GM12875 (cell line): ENCODE results near the gene LGR6.
"Not testable (repeated sequence)": the region's sequence is repeated elsewhere in the genome, so short reads cannot be mapped to it uniquely, and the experiment has no call there.

Experiments used
- H3K4me3 ChIP-seq: one replicate; pipeline ENCODE4 v1.5.1; 2011; ENCODE audit warnings: low read depth, low read length, control low read depth
- TF ChIP-seq, protein P1 (sequence below): IDR thresholded peaks from 2 replicates; pipeline ENCODE4 v1.5.1; 2011; ENCODE audit warnings: low read depth, mild to moderate bottlenecking, control low read depth, inconsistent platforms, low read length, moderate library complexity, borderline replicate concordance; ENCODE audit not compliant: insufficient read depth

Gene LGR6

DNA sequence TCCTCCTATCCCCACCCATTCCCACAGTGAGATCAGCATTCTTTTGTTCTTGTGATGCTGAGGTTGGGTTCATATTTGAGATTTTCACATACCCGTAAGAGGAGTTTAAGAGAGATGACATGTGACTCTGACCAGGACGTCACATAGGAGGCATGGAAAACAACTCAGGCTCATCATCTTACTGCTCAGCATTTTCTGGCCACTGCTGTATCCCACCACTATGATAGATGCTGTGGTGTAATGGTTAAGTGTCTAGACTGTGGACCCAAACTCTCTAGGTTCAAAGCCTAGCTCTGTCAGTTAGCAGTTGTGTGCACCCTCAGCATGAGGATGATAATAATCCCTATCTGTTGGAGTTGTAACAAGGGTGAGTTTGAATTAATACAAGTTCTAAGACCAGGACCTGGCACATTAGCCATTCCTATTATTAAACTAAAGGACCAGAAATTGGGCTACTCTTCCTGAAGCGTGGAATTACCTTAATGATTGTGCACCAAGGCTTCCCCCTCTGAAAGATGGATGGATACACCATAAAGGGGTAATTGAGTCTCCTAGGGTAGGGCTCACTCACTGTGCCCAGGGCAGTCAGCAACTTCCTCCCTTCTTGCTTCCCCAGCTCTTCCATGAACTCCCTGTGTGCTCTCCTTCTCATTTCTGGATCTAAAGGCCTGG lies 40.9 kb downstream of the LGR6 start:
- H3K4me3 ChIP-seq = no peak overlapping the region
- TF ChIP-seq, protein P1, sequence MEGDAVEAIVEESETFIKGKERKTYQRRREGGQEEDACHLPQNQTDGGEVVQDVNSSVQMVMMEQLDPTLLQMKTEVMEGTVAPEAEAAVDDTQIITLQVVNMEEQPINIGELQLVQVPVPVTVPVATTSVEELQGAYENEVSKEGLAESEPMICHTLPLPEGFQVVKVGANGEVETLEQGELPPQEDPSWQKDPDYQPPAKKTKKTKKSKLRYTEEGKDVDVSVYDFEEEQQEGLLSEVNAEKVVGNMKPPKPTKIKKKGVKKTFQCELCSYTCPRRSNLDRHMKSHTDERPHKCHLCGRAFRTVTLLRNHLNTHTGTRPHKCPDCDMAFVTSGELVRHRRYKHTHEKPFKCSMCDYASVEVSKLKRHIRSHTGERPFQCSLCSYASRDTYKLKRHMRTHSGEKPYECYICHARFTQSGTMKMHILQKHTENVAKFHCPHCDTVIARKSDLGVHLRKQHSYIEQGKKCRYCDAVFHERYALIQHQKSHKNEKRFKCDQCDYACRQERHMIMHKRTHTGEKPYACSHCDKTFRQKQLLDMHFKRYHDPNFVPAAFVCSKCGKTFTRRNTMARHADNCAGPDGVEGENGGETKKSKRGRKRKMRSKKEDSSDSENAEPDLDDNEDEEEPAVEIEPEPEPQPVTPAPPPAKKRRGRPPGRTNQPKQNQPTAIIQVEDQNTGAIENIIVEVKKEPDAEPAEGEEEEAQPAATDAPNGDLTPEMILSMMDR = no peak

DNA sequence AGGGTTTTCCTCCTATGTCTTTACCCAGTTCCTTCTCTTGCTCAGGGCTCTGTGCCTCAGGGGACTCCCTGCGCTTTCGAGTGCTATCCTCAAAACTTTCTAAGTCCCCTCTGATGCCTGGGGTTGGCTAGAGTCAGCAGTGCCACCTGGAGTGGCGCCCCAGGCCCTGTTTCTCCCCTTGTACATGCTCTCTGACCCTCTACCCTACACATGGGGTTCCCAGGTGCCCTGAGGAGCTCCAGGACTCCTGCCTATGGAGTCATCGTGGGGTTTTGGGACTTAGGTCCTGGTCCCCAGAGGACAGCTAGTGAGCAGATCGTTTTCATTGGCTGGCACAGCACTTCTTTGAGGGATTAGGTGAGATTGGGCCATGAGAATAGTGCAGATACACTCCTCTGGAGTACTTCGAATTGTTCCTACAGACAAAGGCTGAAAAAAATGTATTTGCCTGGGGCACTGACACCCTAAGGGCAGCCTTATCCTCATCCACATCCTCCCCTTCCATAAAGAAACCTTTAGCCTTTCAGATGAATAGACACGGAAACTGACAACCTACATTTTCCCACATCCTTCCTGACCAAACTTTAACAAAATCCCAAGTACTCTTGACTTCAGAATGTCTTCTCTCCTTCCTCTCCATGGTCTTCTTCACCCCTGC lies 41.5 kb downstream of the LGR6 start:
- H3K4me3 ChIP-seq = no peak overlapping the region
- TF ChIP-seq, protein P1 = no peak

DNA sequence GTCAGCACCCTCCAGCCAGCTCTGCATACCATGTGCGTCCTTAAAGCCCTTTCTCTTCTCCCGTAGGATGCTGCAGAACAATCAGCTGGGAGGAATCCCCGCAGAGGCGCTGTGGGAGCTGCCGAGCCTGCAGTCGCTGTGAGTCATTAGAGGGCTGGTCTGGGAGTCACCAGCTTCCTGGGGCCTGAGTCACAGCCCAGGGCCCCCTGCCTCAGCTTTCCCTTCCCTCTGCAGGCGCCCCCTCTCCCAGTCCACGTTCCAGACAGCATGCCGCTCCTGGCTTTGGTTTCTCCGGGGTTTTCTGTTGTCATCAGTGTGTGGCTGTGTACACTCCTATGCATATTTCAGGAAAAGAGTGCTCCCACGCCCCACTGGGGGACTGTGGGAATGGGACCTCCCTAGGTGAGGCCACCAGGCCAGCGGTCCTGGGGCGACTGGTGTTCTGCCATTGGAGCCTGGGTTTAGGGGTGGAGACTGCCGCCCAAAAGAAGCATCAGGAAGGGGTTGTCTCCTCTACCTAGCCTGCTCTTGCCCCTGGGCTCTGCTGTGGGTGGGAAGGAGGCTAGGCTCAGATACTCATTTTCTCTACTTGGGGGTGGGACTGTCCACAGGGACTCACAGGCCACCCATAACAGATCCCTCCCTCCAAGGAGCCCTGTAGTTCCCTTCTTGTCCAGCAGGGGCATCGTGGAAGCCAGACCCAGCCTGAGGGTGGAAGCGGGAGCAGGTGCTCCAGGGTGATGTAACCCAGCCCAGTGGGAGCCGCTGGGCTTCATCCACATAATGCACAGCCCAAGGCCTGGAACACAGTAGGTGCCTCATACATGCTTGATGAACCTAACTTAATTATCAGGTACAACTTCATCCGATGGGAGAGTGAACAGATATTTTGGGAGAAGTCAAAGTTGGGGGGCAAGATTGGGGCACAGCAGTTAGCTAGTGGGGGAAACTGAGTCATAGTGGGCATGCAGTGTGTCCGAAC lies 42.5 kb downstream of the LGR6 start:
- TF ChIP-seq, protein P1 = peak; percentile 96
- no peak overlapping the region for H3K4me3 ChIP-seq

- H3K4me3 ChIP-seq = no peak overlapping the region
Measured at GRCh38 chr1:202237052-202237451, 43.5 kb downstream of the LGR6 start.

DNA sequence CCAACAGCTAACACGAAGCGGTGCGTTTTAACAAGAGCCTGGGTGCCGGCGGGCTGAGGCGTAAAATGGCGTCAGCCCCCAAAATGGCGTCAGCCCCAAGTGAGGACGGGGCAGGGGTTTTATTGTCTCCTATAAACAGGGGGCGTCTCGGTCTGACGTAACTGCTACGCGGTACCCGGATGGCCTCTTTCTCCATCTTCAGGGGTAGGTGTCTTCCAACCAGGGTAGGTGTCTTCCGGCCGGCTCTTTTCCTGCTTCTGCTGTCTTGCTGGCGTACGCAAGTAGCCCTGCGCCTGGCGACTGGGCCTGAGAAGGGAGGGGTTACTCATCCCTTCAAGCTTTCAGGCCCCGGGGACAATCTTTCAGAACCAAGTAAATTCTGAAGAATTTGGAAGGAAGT lies 45.3 kb downstream of the LGR6 start:
- no peak overlapping the region for H3K4me3 ChIP-seq
- TF ChIP-seq, protein P1 = no peak

More at GRCh38 chr1:202237052-202237451, 43.5 kb downstream of the LGR6 start:
- TF ChIP-seq, protein P1 = peak; percentile 70

DNA sequence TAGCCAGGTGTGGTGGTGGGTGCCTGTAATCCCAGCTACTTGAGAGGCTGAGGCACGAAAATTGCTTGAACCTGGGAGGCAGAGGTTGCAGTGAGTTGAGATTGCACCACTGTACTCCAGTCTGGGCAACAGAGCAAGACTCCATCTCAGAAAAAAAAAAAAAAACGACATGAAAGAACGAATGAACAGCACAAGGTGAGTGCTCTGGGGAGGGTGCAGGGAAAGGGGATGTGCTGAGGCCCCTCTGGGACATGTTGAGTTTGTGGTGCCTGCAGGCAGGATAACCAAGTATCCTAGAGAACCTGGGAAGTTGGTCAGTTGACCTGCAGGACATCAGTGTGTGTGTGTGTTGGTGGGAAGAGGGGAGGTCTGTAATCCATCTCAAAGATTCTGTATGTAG lies 46.6 kb downstream of the LGR6 start:
- H3K4me3 ChIP-seq = not testable (repeated sequence)

DNA sequence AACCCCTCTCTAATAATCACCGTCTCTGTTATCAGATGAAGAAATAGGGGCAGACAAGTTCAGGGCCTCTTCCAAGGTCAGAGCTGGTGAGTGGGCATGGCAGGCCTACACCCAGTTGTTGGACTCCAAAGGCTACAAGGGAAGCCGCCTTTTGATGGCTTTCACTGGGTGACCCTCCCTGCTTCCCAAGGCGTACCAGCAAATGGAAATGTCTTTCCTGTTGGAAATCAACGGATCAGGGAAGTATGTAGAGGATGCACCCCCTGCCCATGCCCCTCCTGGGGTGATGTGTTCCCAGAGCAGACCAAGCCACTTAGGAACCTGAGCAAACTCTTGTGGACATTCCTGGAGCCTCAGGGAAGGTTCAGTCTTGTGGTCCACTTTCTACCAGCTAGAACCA lies 47.4 kb downstream of the LGR6 start:
- TF ChIP-seq, protein P1 = no peak
- H3K4me3 ChIP-seq = no peak overlapping the region
